Ishikawa (cell line): ENCODE data around the gene CD101.

Experiments
- CEBPB ChIP-seq: IDR thresholded peaks from 2 replicates; pipeline ENCODE4 v1.6.1; 2012
- CREB1 ChIP-seq: IDR thresholded peaks from 2 replicates; pipeline ENCODE4 v1.6.1; 2012; ENCODE audit warnings: low read depth
- EP300 ChIP-seq: IDR thresholded peaks from 2 replicates; pipeline ENCODE4 v1.6.1; 2012; ENCODE audit warnings: borderline replicate concordance
- FOXM1 ChIP-seq: IDR thresholded peaks from 2 replicates; pipeline ENCODE4 v1.6.1; 2012; ENCODE audit warnings: low read depth, borderline replicate concordance
- MAX ChIP-seq: IDR thresholded peaks from 2 replicates; pipeline ENCODE4 v1.6.1; 2012
- NFIC ChIP-seq: IDR thresholded peaks from 2 replicates; pipeline ENCODE4 v1.6.1; 2012
- RAD21 ChIP-seq: IDR thresholded peaks from 2 replicates; pipeline ENCODE4 v1.6.1; 2012; ENCODE audit warnings: low read depth
- REST ChIP-seq: IDR thresholded peaks from 2 replicates; pipeline ENCODE4 v1.6.1; 2012; ENCODE audit warnings: low read depth, mild to moderate bottlenecking
- TAF1 ChIP-seq: IDR thresholded peaks from 2 replicates; pipeline ENCODE4 v1.6.1; 2012; ENCODE audit warnings: low read depth, mild to moderate bottlenecking
- TCF12 ChIP-seq: IDR thresholded peaks from 2 replicates; pipeline ENCODE4 v1.6.1; 2012; ENCODE audit warnings: low read depth
- USF1 ChIP-seq: IDR thresholded peaks from 2 replicates; pipeline ENCODE4 v1.6.1; 2012
- YY1 ChIP-seq: IDR thresholded peaks from 2 replicates; pipeline ENCODE4 v1.6.1; 2012; ENCODE audit warnings: low read depth
- ZBTB7A ChIP-seq: IDR thresholded peaks from 2 replicates; pipeline ENCODE4 v1.6.1; 2012; ENCODE audit warnings: low read depth

- TF ChIP-seq USF1 (no peak), EP300 (no peak), CEBPB (no peak), FOXM1 (no peak), REST (no peak), MAX (no peak), CREB1 (no peak), TAF1 (no peak), TCF12 (no peak), RAD21 (no peak), YY1 (no peak), NFIC (no peak), ZBTB7A (no peak)
Measured at GRCh38 chr1:117033772-117034171, 32.2 kb downstream of the CD101 start.
